NCI-H1417 treated with DMSO at 0.1 percent for 48 hours (cell line): ENCODE data around the gene SOX12.
"Not testable (repeated sequence)": the region's sequence is repeated elsewhere in the genome, so short reads cannot be mapped to it uniquely, and the experiment has no call there.

Experiments used
- DNase-seq: peaks from one replicate; lab custom pipeline; 2025; lab: John Stamatoyannopoulos, UW

The SOX12 gene

GRCh38 chr20:362271-363254 lies 37.2 kb downstream of the SOX12 start:
- no peak for DNase-seq

- DNase-seq: no peak
These were observed 38.1 kb downstream of the SOX12 start for GRCh38 chr20:363319-364078.

- no peak for DNase-seq
These were observed 39.8 kb downstream of the SOX12 start for GRCh38 chr20:364905-365794.

GRCh38 chr20:366041-366718 lies 40.8 kb downstream of the SOX12 start:
- DNase-seq: no peak

- no peak for DNase-seq
These were observed 41.5 kb downstream of the SOX12 start for GRCh38 chr20:366719-367485.

- DNase-seq: no peak
These were observed 42.1 kb downstream of the SOX12 start for GRCh38 chr20:367486-367887.

- DNase-seq: no peak
These were observed 43.6 kb downstream of the SOX12 start for GRCh38 chr20:368915-369314.

- no peak for DNase-seq
These were observed 44.8 kb downstream of the SOX12 start for GRCh38 chr20:370151-370600.

- no peak for DNase-seq
These were observed 45.8 kb downstream of the SOX12 start for GRCh38 chr20:370977-371754.

- no peak for DNase-seq
These were observed 46.6 kb downstream of the SOX12 start for GRCh38 chr20:371755-372542.

GRCh38 chr20:372543-373082 lies 47.3 kb downstream of the SOX12 start:
- DNase-seq: not testable (repeated sequence)

GRCh38 chr20:373171-373890 lies 48.0 kb downstream of the SOX12 start:
- DNase-seq: no peak

GRCh38 chr20:375265-375889 lies 50.0 kb downstream of the SOX12 start:
- DNase-seq: no peak

GRCh38 chr20:376089-376488 lies 50.7 kb downstream of the SOX12 start:
- no peak for DNase-seq

- DNase-seq: no peak
These were observed 51.4 kb downstream of the SOX12 start for GRCh38 chr20:376750-377149.

GRCh38 chr20:377578-377977 lies 52.2 kb downstream of the SOX12 start:
- DNase-seq: not testable (repeated sequence)

- DNase-seq: no peak
These were observed 53.6 kb downstream of the SOX12 start for GRCh38 chr20:378961-379336.
